GM12878 (cell line): Measurements from ENCODE around the gene ADGRA3. TPM values are rescaled to one million over a fixed set of nuclear protein-coding genes. Genes with fewer than 3 reads are reported as not detected.

Experiments used
- ATAC-seq: fragments of 200-7000 bp; cut with Tn5 transposase; 3 replicates; pipeline ENCODE4 v1.9.1; 2020; ENCODE audit warnings: mild to moderate bottlenecking, moderate library complexity
- BruUV-seq: library from RNA; stranded (reverse); fragments of 400-500 nt; replicated peaks from 2 replicates; lab custom pipeline; 2021; lab: Mats Ljungman, UMichigan
- CTCF ChIA-PET: fragments of 300-600 bp; sonication (Branson Sonifier 250); formaldehyde crosslinking; extraction: SDS; loops from one replicate; lab custom pipeline; 2021; ENCODE audit warnings: inconsistent platforms; lab: Yijun Ruan, JAX
- POLR2A ChIA-PET: fragments of 350-600 bp; formaldehyde crosslinking; extraction: SDS; loops from one replicate; lab custom pipeline; 2021; ENCODE audit warnings: inconsistent platforms; lab: Charles Lee
- RAD21 ChIA-PET: fragments of 300-600 bp; sonication (Branson Sonifier 250); formaldehyde crosslinking; loops from one replicate; lab custom pipeline; 2023; ENCODE audit warnings: antibody characterized with exemption; ENCODE audit not compliant: unreplicated experiment; lab: Charles Lee
- SMC1A ChIA-PET: fragments of 300-600 bp; sonication (Branson Sonifier 250); formaldehyde crosslinking; loops from one replicate; lab custom pipeline; 2023; ENCODE audit not compliant: unreplicated experiment, uncharacterized antibody; lab: Charles Lee
- DNase-seq: peaks from one replicate; pipeline ENCODE4 v3.0.0-alpha.2; 2011; ENCODE audit warnings: low read depth, low spot score
- FAIRE-seq: peaks from 3 replicates; lab custom pipeline; 2011; peaks lifted over from hg19 to GRCh38; lab: Jason Lieb, UNC
- H2AFZ ChIP-seq: 2 replicates; pipeline ENCODE4 v1.6.0; 2011; ENCODE audit warnings: low read depth, low read length, control low read depth; ENCODE audit not compliant: control insufficient read depth
- H3K27ac ChIP-seq: 2 replicates; pipeline ENCODE4 v1.5.1; 2011; ENCODE audit warnings: control low read depth; ENCODE audit not compliant: control insufficient read depth, insufficient read depth
- H3K27me3 ChIP-seq, 2 experiments: replicated peaks in 1 of 2; 2 replicates each; pipeline versions ENCODE4 v1.6.0 to v1.6.1; 2011; ENCODE audit warnings: low read length in 1 of 2; ENCODE audit not compliant: control insufficient read depth in 2 of 2, insufficient read depth in 2 of 2
- H3K36me3 ChIP-seq, 2 experiments: 2 replicates each; pipeline ENCODE4 v1.5.1; 2011; ENCODE audit warnings: low read length in 1 of 2; ENCODE audit not compliant: control insufficient read depth in 2 of 2, insufficient read depth in 2 of 2
- H3K4me1 ChIP-seq: 2 replicates; pipeline ENCODE4 v1.6.1; 2011; ENCODE audit warnings: mild to moderate bottlenecking, low read length, moderate library complexity, mixed read lengths; ENCODE audit not compliant: control insufficient read depth, insufficient read depth
- H3K4me2 ChIP-seq: 2 replicates; pipeline ENCODE4 v1.6.0; 2011; ENCODE audit warnings: control low read depth; ENCODE audit not compliant: control insufficient read depth, insufficient read depth
- H3K4me3 ChIP-seq: fragments of 200-600 bp; sonication (generic); 2 replicates; pipeline ENCODE4 v1.5.1; 2016
- H3K79me2 ChIP-seq: 2 replicates; pipeline ENCODE4 v1.6.0; 2011; ENCODE audit warnings: low read length; ENCODE audit not compliant: control insufficient read depth, insufficient read depth
- H3K9ac ChIP-seq: 2 replicates; pipeline ENCODE4 v1.8.0; 2011; ENCODE audit warnings: low read length, control low read depth, mixed read lengths; ENCODE audit not compliant: control insufficient read depth, insufficient read depth
- H3K9me3 ChIP-seq: replicated peaks from 3 replicates; pipeline ENCODE4 v1.5.1; 2011; ENCODE audit warnings: mild to moderate bottlenecking, low read length; ENCODE audit not compliant: control insufficient read depth, insufficient read depth
- H4K20me1 ChIP-seq: 2 replicates; pipeline ENCODE4 v1.6.0; 2011; ENCODE audit not compliant: control insufficient read depth, insufficient read depth
- BACH1 ChIP-seq: fragments of 450-650 bp; IDR thresholded peaks from 2 replicates; pipeline ENCODE4 v1.6.1; 2017; ENCODE audit warnings: mild to moderate bottlenecking, borderline replicate concordance
- NFYB ChIP-seq: IDR thresholded peaks from 2 replicates; pipeline ENCODE4 v1.6.1; 2011; ENCODE audit warnings: low read depth, mild to moderate bottlenecking, low read length, improper control_type of control experiment, moderate library complexity; ENCODE audit not compliant: insufficient read depth
- PAX5 ChIP-seq: IDR thresholded peaks from 2 replicates; pipeline ENCODE4 v1.6.1; 2011; ENCODE audit warnings: low read depth, low read length, borderline replicate concordance
- PML ChIP-seq: IDR thresholded peaks from 2 replicates; pipeline ENCODE4 v1.6.1; 2012; ENCODE audit warnings: low read length, inconsistent platforms
- RCOR1 ChIP-seq: conservative IDR thresholded peaks from 2 replicates; pipeline ENCODE4 v1.6.1; 2012; ENCODE audit warnings: low read depth, low read length, improper control_type of control experiment
- SMAD1 ChIP-seq: fragments of 450-650 bp; IDR thresholded peaks from 2 replicates; pipeline ENCODE4 v1.6.1; 2018; ENCODE audit warnings: mild to moderate bottlenecking, low read depth; ENCODE audit not compliant: partially characterized antibody
- TAF1 ChIP-seq: IDR thresholded peaks from 2 replicates; pipeline ENCODE4 v1.6.1; 2011; ENCODE audit warnings: mild to moderate bottlenecking, low read depth, low read length, borderline replicate concordance
- WGBS: methylation state at CpG from one replicate; pipeline ENCODE4 v1.1.6; 2016; ENCODE audit warnings: low lambda C conversion rate; ENCODE audit not compliant: insufficient replicate concordance, insufficient coverage; ENCODE audit errors: missing lambda C conversion rate; 5-methylcytosine and 5-hydroxymethylcytosine counted together
- in situ Hi-C: fragments of 300-500 bp; cut with MboI; formaldehyde crosslinking; loops from 9 replicates; pipeline ENCODE4 v1.14.3; 2018; ENCODE audit warnings: mixed read lengths
- intact Hi-C: fragments of 100-400 bp; cut with micrococcal nuclease; formaldehyde crosslinking; loops from one replicate; pipeline ENCODE4 v1.14.2; 2022; ENCODE audit not compliant: unreplicated experiment
- polyA plus RNA-seq, 11 experiments: library from polyadenylated mRNA; depleted of rRNA in 4 of 11; unstranded in 6 of 11; stranded (reverse) in 5 of 11; fragments of >200 nt; fragmentation: Nextera tagmentation in 4 of 11; fragmentation: Illumina TruSeq in 1 of 11; extraction: Ambion mirVana in 4 of 11; extraction: Trizol in 1 of 11; gene quantifications; 1 replicate in 1 of 11; 2 replicates in 10 of 11; pipeline versions ENCODE4 v1.2.1 to v1.2.3, GENCODE V29; 2011 to 2016; ENCODE audit warnings: inconsistent platforms in 2 of 11, missing spikeins in 2 of 11, low read depth in 1 of 11
- total RNA-seq, 4 experiments: library from RNA; depleted of rRNA in 3 of 4; stranded (reverse); fragments of >200 nt in 3 of 4; fragmentation: Illumina TruSeq in 1 of 4; extraction: Trizol in 1 of 4; gene quantifications; 2 replicates each; pipeline versions ENCODE4 v1.2.1 to v1.2.3, GENCODE V29; 2013 to 2021
- TF ChIP-seq, protein P1 (sequence below): fragments of 450-650 bp; IDR thresholded peaks from 2 replicates; pipeline ENCODE4 v1.6.1; 2017; ENCODE audit warnings: antibody characterized with exemption, mild to moderate bottlenecking, moderate library complexity
- TF ChIP-seq, protein P2 (sequence below), 3 experiments: IDR thresholded peaks in 2 of 3; conservative IDR thresholded peaks in 1 of 3; 2 replicates each; pipeline ENCODE4 v1.5.1; 2011; ENCODE audit warnings: low read depth in 3 of 3, low read length in 3 of 3, mild to moderate bottlenecking in 3 of 3, control low read depth in 2 of 3, moderate library complexity in 2 of 3, inconsistent platforms in 1 of 3, mixed read lengths in 1 of 3; ENCODE audit not compliant: control insufficient read depth in 2 of 3, insufficient read depth in 1 of 3; ENCODE audit errors: extremely low read depth in 1 of 3
- TF ChIP-seq, protein P3 (sequence below): IDR thresholded peaks from 2 replicates; pipeline ENCODE4 v1.6.1; 2011; ENCODE audit warnings: borderline replicate concordance, low read depth, mild to moderate bottlenecking, moderate library complexity, mixed read lengths, low read length; ENCODE audit not compliant: insufficient read depth; ENCODE audit errors: extremely low read length
- TF ChIP-seq, protein P4 (sequence below): IDR thresholded peaks from 2 replicates; pipeline ENCODE4 v1.6.1; 2011; ENCODE audit warnings: low read depth, low read length, improper control_type of control experiment, borderline replicate concordance
- TF ChIP-seq, protein P5 (sequence below): fragments of 450-650 bp; IDR thresholded peaks from 2 replicates; pipeline ENCODE4 v1.6.1; 2016; ENCODE audit warnings: mild to moderate bottlenecking
- TF ChIP-seq, protein P6 (sequence below): fragments of 150-350 bp; IDR thresholded peaks from 2 replicates; pipeline ENCODE4 v1.6.1; 2014; ENCODE audit warnings: mild to moderate bottlenecking, low read depth, low read length

Gene ADGRA3
- total and polyA plus RNA-seq, 10 of the 15 experiments (the other 5 are each of a cell fraction or from before 2014, with no cell fraction given), result 0.24 to 66.2 (median 2.5) TPM

DNA sequence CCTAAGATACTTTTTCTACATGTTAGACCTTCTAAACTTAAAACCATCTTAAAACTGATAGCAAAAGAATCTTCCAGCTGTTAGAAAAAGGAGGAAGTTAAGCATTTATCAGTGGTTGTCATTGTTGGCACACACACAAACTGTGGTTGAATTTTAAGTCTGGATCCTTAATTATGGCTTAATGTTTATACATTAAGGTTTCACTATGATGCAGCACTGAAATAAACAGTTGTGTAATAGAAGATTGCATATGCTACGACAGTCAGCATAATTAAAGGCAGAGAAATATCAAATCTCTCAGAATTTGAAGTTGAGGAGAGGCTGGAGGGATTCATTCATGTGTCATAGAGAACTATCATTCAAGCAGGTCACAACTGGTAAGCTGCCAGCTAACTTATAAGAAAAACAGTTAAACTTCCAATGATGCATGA lies 32.3 kb downstream of the ADGRA3 start:
- H3K9me3 ChIP-seq, result no peaks in the 10 kb centered on the region
- in situ Hi-C loops, result no loop called here
- H3K36me3 ChIP-seq, result no peaks in the 10 kb centered on the region
- BruUV-seq, result no TSS peak
- H3K79me2 ChIP-seq, result no peaks in the 10 kb centered on the region
- ChIA-PET POLR2A (interaction anchor here (1.0 to 7.2 kb wide), 7 partner anchors 9 to 112 kb away, joined by 3 to 59 read pairs (median 4); no protein-coding TSS in a partner anchor), RAD21 (interaction anchor here (0.7 to 3.8 kb wide), 16 partner anchors 9 to 202 kb away, joined by 3 to 23 read pairs (median 8); no protein-coding TSS in a partner anchor), CTCF (interaction anchor here (0.9 to 2.9 kb wide), 12 partner anchors 10 to 189 kb away, joined by 3 to 11 read pairs (median 3); no protein-coding TSS in a partner anchor), SMC1A (interaction anchor here (1.1 to 15.8 kb wide), 13 partner anchors 9 to 253 kb away, joined by 3 to 272 read pairs (median 10); no protein-coding TSS in a partner anchor)
- no peak overlapping the region for H2AFZ ChIP-seq
- FAIRE-seq, result no peak
- intact Hi-C loops, result loop anchor here (2.0 to 5.0 kb wide), 2 partner anchors 17 to 114 kb away; no protein-coding TSS in a partner anchor
- H3K4me1 ChIP-seq, result no peaks in the 10 kb centered on the region
- H3K9ac ChIP-seq, result no peak overlapping the region
- H3K27me3 ChIP-seq, result no peaks in the 10 kb centered on the region
- no peaks in the 10 kb centered on the region for H4K20me1 ChIP-seq
- peak; percentile 48 for ATAC-seq
- peak; percentile 38 for DNase-seq
- no peak overlapping the region for H3K27ac ChIP-seq
- no peak overlapping the region for H3K4me2 ChIP-seq
- no peak overlapping the region for H3K4me3 ChIP-seq
- WGBS, result 0% methylated on average over 1 of the region's 1 CpG
- no peak for TF ChIP-seq TAF1
- TF ChIP-seq, protein P1, sequence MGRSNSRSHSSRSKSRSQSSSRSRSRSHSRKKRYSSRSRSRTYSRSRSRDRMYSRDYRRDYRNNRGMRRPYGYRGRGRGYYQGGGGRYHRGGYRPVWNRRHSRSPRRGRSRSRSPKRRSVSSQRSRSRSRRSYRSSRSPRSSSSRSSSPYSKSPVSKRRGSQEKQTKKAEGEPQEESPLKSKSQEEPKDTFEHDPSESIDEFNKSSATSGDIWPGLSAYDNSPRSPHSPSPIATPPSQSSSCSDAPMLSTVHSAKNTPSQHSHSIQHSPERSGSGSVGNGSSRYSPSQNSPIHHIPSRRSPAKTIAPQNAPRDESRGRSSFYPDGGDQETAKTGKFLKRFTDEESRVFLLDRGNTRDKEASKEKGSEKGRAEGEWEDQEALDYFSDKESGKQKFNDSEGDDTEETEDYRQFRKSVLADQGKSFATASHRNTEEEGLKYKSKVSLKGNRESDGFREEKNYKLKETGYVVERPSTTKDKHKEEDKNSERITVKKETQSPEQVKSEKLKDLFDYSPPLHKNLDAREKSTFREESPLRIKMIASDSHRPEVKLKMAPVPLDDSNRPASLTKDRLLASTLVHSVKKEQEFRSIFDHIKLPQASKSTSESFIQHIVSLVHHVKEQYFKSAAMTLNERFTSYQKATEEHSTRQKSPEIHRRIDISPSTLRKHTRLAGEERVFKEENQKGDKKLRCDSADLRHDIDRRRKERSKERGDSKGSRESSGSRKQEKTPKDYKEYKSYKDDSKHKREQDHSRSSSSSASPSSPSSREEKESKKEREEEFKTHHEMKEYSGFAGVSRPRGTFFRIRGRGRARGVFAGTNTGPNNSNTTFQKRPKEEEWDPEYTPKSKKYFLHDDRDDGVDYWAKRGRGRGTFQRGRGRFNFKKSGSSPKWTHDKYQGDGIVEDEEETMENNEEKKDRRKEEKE, result no peak
- TF ChIP-seq, protein P2, sequence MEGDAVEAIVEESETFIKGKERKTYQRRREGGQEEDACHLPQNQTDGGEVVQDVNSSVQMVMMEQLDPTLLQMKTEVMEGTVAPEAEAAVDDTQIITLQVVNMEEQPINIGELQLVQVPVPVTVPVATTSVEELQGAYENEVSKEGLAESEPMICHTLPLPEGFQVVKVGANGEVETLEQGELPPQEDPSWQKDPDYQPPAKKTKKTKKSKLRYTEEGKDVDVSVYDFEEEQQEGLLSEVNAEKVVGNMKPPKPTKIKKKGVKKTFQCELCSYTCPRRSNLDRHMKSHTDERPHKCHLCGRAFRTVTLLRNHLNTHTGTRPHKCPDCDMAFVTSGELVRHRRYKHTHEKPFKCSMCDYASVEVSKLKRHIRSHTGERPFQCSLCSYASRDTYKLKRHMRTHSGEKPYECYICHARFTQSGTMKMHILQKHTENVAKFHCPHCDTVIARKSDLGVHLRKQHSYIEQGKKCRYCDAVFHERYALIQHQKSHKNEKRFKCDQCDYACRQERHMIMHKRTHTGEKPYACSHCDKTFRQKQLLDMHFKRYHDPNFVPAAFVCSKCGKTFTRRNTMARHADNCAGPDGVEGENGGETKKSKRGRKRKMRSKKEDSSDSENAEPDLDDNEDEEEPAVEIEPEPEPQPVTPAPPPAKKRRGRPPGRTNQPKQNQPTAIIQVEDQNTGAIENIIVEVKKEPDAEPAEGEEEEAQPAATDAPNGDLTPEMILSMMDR (IDR thresholded peaks at IDR 0.05 in 2 of 3, conservative IDR thresholded peaks at IDR 0.05 in 1 of 3; ENCODE audit: control insufficient read depth in 2 of 3, extremely low read depth in 1 of 3, insufficient read depth in 1 of 3, low read depth in 3 of 3, low read length in 3 of 3), result no peak
- TF ChIP-seq PAX5, result no peak
- peak; percentile 75 for TF ChIP-seq SMAD1
- TF ChIP-seq, protein P3, sequence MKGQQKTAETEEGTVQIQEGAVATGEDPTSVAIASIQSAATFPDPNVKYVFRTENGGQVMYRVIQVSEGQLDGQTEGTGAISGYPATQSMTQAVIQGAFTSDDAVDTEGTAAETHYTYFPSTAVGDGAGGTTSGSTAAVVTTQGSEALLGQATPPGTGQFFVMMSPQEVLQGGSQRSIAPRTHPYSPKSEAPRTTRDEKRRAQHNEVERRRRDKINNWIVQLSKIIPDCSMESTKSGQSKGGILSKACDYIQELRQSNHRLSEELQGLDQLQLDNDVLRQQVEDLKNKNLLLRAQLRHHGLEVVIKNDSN, result no peak
- no peak for TF ChIP-seq PML
- no peak for TF ChIP-seq NFYB
- TF ChIP-seq BACH1, result no peak; the same call in 1 of the 2 replicates
- TF ChIP-seq, protein P4, sequence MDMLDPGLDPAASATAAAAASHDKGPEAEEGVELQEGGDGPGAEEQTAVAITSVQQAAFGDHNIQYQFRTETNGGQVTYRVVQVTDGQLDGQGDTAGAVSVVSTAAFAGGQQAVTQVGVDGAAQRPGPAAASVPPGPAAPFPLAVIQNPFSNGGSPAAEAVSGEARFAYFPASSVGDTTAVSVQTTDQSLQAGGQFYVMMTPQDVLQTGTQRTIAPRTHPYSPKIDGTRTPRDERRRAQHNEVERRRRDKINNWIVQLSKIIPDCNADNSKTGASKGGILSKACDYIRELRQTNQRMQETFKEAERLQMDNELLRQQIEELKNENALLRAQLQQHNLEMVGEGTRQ, result no peak
- TF ChIP-seq, protein P5, sequence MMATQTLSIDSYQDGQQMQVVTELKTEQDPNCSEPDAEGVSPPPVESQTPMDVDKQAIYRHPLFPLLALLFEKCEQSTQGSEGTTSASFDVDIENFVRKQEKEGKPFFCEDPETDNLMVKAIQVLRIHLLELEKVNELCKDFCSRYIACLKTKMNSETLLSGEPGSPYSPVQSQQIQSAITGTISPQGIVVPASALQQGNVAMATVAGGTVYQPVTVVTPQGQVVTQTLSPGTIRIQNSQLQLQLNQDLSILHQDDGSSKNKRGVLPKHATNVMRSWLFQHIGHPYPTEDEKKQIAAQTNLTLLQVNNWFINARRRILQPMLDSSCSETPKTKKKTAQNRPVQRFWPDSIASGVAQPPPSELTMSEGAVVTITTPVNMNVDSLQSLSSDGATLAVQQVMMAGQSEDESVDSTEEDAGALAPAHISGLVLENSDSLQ, result 0 out of 2 replicates have a peak, but pooled peaks have one; percentile 33
- TF ChIP-seq RCOR1, result no peak
- TF ChIP-seq, protein P6, sequence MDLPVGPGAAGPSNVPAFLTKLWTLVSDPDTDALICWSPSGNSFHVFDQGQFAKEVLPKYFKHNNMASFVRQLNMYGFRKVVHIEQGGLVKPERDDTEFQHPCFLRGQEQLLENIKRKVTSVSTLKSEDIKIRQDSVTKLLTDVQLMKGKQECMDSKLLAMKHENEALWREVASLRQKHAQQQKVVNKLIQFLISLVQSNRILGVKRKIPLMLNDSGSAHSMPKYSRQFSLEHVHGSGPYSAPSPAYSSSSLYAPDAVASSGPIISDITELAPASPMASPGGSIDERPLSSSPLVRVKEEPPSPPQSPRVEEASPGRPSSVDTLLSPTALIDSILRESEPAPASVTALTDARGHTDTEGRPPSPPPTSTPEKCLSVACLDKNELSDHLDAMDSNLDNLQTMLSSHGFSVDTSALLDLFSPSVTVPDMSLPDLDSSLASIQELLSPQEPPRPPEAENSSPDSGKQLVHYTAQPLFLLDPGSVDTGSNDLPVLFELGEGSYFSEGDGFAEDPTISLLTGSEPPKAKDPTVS, result no peak
